OCI-LY3 (cell line): ENCODE results near the gene FLII.

Source experiments
- CTCF ChIP-seq: fragments of 200-600, 300-600 bp; sonication (generic); IDR thresholded peaks from 2 replicates; pipeline ENCODE4 v1.5.1; 2014; ENCODE audit warnings: antibody characterized with exemption, low read length, low read depth
- EZH2phosphoT487 ChIP-seq: fragments of 200-600 bp; shearing (Covaris generic); IDR thresholded peaks from 2 replicates; pipeline ENCODE4 v1.6.1; 2018; ENCODE audit warnings: antibody characterized with exemption, mixed run types, low read depth

GRCh38 chr17:18240449-18240848, 18.1 kb downstream of the FLII start:
- TF ChIP-seq CTCF (no peak), EZH2phosphoT487 (no peak)
